Stimulated activated CD8-positive, alpha-beta memory T cell treated with anti-CD3 and anti-CD28 coated beads, Interleukin-7, amount 100 ng/mL, for 24 hours (primary cell): ENCODE measurements around the gene CDC42EP5.
"Not testable (repeated sequence)": the region's sequence is repeated elsewhere in the genome, so short reads cannot be mapped to it uniquely, and the experiment has no call there.

Source experiments
- DNase-seq: peaks from one replicate; pipeline ENCODE4 v3.0.0-alpha.2; 2020; ENCODE audit warnings: low read depth

Gene CDC42EP5

GRCh38 chr19:54489341-54489740, 16.2 kb upstream of the CDC42EP5 start:
- DNase-seq, result no peak

- DNase-seq, result no peak
Observed at GRCh38 chr19:54485851-54486250, 12.8 kb upstream of the CDC42EP5 start.

- DNase-seq, result no peak
Observed at GRCh38 chr19:54484451-54484850, 11.4 kb upstream of the CDC42EP5 start.

- DNase-seq, result no peak
Observed at GRCh38 chr19:54482889-54483288, 9.8 kb upstream of the CDC42EP5 start.

GRCh38 chr19:54481326-54481930, 8.3 kb upstream of the CDC42EP5 start:
- DNase-seq, result no peak

GRCh38 chr19:54480051-54480450, 7.0 kb upstream of the CDC42EP5 start:
- DNase-seq, result no peak

GRCh38 chr19:54478677-54479266, 5.7 kb upstream of the CDC42EP5 start:
- no peak for DNase-seq

GRCh38 chr19:54477650-54478049, 4.6 kb upstream of the CDC42EP5 start:
- no peak for DNase-seq

- DNase-seq, result no peak
Observed at GRCh38 chr19:54475706-54476105, 2.6 kb upstream of the CDC42EP5 start.

- no peak for DNase-seq
Observed at GRCh38 chr19:54473892-54474372, 836 bp upstream of the CDC42EP5 start.

- no peak for DNase-seq
Observed at GRCh38 chr19:54470991-54471782, 1.9 kb downstream of the CDC42EP5 start.

GRCh38 chr19:54470276-54470887, 2.7 kb downstream of the CDC42EP5 start:
- no peak for DNase-seq

GRCh38 chr19:54469496-54469934, 3.6 kb downstream of the CDC42EP5 start:
- DNase-seq, result no peak

- DNase-seq, result not testable (repeated sequence)
Observed at GRCh38 chr19:54466110-54466480, 7.0 kb downstream of the CDC42EP5 start.

- no peak for DNase-seq
Observed at GRCh38 chr19:54465426-54466109, 7.5 kb downstream of the CDC42EP5 start.

GRCh38 chr19:54464630-54465425, 8.3 kb downstream of the CDC42EP5 start:
- peak; percentile 69 for DNase-seq

GRCh38 chr19:54464044-54464629, 9.0 kb downstream of the CDC42EP5 start:
- peak; percentile 70 for DNase-seq

- peak; percentile 89 for DNase-seq
Observed at GRCh38 chr19:54463531-54464043, 9.5 kb downstream of the CDC42EP5 start, which contains the start of gene LENG9. Gene LENG9 (minus strand): TSS chr19:54463778. CDS start chr19:54463526, 252 bp downstream.

- no peak for DNase-seq
Observed at GRCh38 chr19:54462655-54463530, 10.2 kb downstream of the CDC42EP5 start.
